Measurements from ENCODE around the gene ATG4B. TPM values are rescaled to one million over a fixed set of nuclear protein-coding genes. Genes with fewer than 3 reads are reported as not detected.
A peak's percentile ranks its signal among the peaks of the same experiment; 100 is the strongest.
"Not testable (repeated sequence)": the region's sequence is repeated elsewhere in the genome, so short reads cannot be mapped to it uniquely, and the experiment has no call there.

ATG4B gene
- total RNA-seq = 83.6 and 85.6 TPM in 2 replicates
- polyA plus RNA-seq = 113 and 142 TPM in 2 replicates
- 91.3 and 94.0 TPM in 2 replicates for polyA plus RNA-seq (2011; cell fraction: cytosol; rRNA removed)
- 287 and 314 TPM in 2 replicates for polyA plus RNA-seq (2011; cell fraction: nucleus; rRNA removed)
- 77.3 and 139 TPM in 2 replicates for polyA plus RNA-seq (2012)
- polyA minus RNA-seq = 124 and 157 TPM in 2 replicates
- 36.5 TPM for polyA minus RNA-seq (2011; cell fraction: cytosol; rRNA and poly(A)+ RNA removed)
- 85.8 and 105 TPM in 2 replicates for polyA minus RNA-seq (2011; cell fraction: nucleus; rRNA and poly(A)+ RNA removed)
- percentile 68 among the genes with signal in this experiment for Bru-seq, nascent RNA
- BruChase-seq, experiment 1, labeled RNA remaining after a 6-hour chase = percentile 82 among the genes with signal in this experiment
- percentile 87 among the genes with signal in this experiment for BruChase-seq, experiment 2, labeled RNA remaining after a 2-hour chase
- long read RNA-seq, transcript ATG4B-205 (13 exons, 2,878 nt) = major isoform, 67 of 140 reads
- long read RNA-seq, partial matches to known transcripts = 14 of 140 reads
- long read RNA-seq, other reads (novel, unspliced or antisense) = 47 of 140 reads

DNA sequence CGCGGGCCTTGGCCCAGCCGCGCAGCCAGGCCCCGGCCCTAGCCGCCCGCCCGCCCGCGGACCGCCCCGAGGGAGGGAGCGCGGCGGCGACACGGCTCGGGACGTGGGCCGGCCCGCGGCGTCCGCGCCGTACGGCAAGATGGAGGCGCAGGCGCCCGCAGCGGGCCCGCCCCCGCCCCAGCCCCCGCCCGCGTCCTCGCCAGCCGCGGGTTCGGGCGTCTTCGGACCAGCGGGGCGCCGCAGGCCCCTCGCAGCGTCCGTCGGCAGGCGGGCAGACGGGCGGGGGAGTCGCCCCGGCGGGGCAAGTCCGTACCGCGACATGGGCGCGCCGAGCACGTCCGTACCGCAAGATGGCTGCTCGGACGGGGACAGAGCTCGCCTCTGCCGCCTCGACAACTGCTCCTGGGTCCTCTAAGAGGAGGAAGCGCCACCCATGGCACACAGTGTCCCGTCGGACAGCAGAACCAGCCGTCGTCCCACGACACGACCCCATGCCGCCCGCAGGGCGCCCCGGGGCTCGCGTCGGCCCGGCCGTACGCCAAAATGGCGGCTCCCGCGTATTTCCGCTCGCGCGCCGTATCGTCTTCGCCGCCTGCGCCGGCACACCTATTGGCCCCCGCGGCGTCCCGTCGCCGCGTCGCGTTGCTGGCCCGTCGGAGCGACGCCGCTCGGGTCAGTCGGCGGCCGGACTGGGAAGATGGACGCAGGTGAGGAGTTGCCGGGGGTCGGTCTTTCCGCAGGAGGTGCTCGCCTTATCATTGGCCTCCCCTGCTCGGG, at the start of gene ATG4B, which contains the start of gene THAP4:
TSS of gene ATG4B (plus strand) at position 676 of the 777 bp plus-strand sequence. CDS start at position 698, 22 bp downstream.
TSS of gene THAP4 (minus strand) at position 141 of the 777 bp plus-strand sequence. CDS start 141 bp downstream, outside the sequence.
- intact Hi-C loops (cut with micrococcal nuclease) (loop anchor here (1.0 to 5.0 kb wide), 7 partner anchors 27 to 640 kb away; partner anchors contain the start of genes DTYMK, FARP2, HDLBP and SEPTIN2), dilution Hi-C loops (cut with MboI; ENCODE audit: extremely low pct_ligation_motif_present, low sequenced_read_pairs) (no loop called here)
- H3K9me1 ChIP-seq (replicated peaks; ENCODE audit: control insufficient read depth, extremely low read depth, insufficient read depth, low read length) = no peaks in the 10 kb centered on the region
- H3K36me3 ChIP-seq (ENCODE audit: control insufficient read depth in 2 of 2, extremely low read depth in 1 of 2, insufficient read depth in 2 of 2, low read length in 2 of 2) = peaks cover 9 to 20% of the 10 kb centered on the region in 2 experiments
- FAIRE-seq (peak; percentile 67), DNase-seq (ENCODE audit: low read depth, low spot score) (peak; percentile 85)
- ChIA-PET CTCF (interaction anchor here (1.1 to 1.4 kb wide), 4 partner anchors 23 to 279 kb away, joined by 3 to 5 read pairs (median 4); partner anchors contain the start of gene D2HGDH), POLR2A (no interaction called here)
- H3K27ac ChIP-seq (ENCODE audit: insufficient read depth, low read depth, low read length) = peak within 1 kb of the TSS; percentile 92
- no TSS peak for BruUV-seq (replicated peaks)
- H4K20me1 ChIP-seq (replicated peaks; ENCODE audit: control insufficient read depth, extremely low read depth, insufficient read depth, low read length) = peaks cover 2% of the 10 kb centered on the region
- H3K9me3 ChIP-seq (replicated peaks; ENCODE audit: control insufficient read depth, insufficient read depth, low read length) = no peaks in the 10 kb centered on the region
- H3K4me3 ChIP-seq (replicated peaks in 1 of 3; ENCODE audit: insufficient read depth in 1 of 3, low read depth in 1 of 3, low read length in 3 of 3) = peak within 1 kb of the TSS; percentile 64 to 99 (median 95)
- peak within 1 kb of the TSS; percentile 94 for H3K9ac ChIP-seq (replicated peaks; ENCODE audit: extremely low read depth, insufficient read depth, low read length)
- peak; percentile 76 for TF ChIP-seq POLR2A (IDR thresholded peaks at IDR 0.05; ENCODE audit: low read depth, low read length)
- TF ChIP-seq MYC (IDR thresholded peaks at IDR 0.05; ENCODE audit: low read depth, low read length) = no peak
- peak; percentile 86 for TF ChIP-seq POLR2AphosphoS5 (IDR thresholded peaks at IDR 0.05; ENCODE audit: insufficient read depth, low read depth, low read length)
- peak within 1 kb of the TSS; percentile 96 for H2AFZ ChIP-seq (ENCODE audit: low read depth, low read length)
- peak within 1 kb of the TSS; percentile 81 for H3K4me2 ChIP-seq (ENCODE audit: insufficient read depth, low read length)
- H3K4me1 ChIP-seq (ENCODE audit: control insufficient read depth, extremely low read depth, insufficient read depth, low read length) = peaks cover 12% of the 10 kb centered on the region
- H3K79me2 ChIP-seq (ENCODE audit: control insufficient read depth, insufficient read depth, low read length) = peaks cover 79% of the 10 kb centered on the region
- no peaks in the 10 kb centered on the region for H3K27me3 ChIP-seq (ENCODE audit: control insufficient read depth in 2 of 2, insufficient read depth in 2 of 2, low read length in 2 of 2)

DNA sequence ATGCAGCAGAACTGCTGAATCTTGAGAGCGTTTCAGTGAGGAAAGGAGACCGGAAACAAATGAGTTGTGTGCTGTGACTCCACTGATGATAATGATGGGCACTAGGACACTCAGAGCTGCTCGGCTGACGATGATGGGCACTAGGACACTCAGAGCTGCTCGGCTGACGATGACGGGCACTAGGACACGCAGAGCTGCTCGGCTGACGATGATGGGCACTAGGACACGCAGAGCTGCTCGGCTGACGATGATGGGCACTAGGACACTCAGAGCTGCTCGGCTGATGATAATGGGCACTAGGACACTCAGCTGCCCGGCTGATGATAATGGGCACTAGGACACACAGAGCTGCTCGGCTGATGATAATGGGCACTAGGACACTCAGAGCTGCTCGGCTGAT, 47.6 kb upstream of the ATG4B start:
- H3K36me3 ChIP-seq (ENCODE audit: control insufficient read depth in 2 of 2, extremely low read depth in 1 of 2, insufficient read depth in 2 of 2, low read length in 2 of 2); CTCF ChIA-PET: not testable (repeated sequence)
- POLR2A ChIA-PET = interaction anchor here (1.3 kb wide), 1 partner anchor 30 kb away, joined by 3 read pairs; no protein-coding TSS in a partner anchor

DNA sequence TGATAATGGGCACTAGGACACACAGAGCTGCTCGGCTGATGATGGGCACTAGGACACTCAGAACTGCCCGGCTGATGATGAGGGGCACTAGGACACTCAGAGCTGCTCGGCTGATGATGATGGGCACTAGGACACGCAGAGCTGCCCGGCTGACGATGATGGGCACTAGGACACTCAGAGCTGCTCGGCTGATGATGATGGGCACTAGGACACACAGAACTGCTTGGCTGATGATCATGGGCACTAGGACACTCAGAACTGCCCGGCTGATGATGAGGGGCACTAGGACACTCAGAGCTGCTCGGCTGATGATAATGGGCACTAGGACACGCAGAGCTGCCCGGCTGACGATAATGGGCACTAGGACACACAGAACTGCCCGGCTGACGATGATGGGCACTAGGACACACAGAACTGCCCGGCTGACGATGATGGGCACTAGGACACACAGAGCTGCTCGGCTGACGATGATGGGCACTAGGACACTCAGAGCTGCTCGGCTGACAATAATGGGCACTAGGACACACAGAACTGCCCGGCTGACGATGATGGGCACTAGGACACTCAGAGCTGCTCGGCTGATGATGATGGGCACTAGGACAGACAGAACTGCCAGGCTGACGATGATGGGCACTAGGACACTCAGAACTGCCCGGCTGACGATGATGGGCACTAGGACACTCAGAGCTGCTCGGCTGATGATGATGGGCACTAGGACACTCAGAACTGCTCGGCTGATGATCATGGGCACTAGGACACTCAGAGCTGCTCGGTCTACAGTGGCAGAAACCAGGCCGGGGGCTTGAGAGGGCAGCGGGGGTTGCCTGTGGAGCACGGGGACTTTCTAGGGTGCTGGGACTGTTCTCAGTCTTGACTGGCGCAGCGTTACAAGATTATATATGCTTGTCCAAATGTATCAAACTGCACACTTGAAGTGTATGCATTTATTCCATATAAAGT, 46.7 kb upstream of the ATG4B start:
- H3K36me3 ChIP-seq (ENCODE audit: control insufficient read depth in 2 of 2, extremely low read depth in 1 of 2, insufficient read depth in 2 of 2, low read length in 2 of 2); H2AFZ ChIP-seq (ENCODE audit: low read depth, low read length); H4K20me1 ChIP-seq (replicated peaks; ENCODE audit: control insufficient read depth, extremely low read depth, insufficient read depth, low read length); H3K9me3 ChIP-seq (replicated peaks; ENCODE audit: control insufficient read depth, insufficient read depth, low read length); intact Hi-C loops (cut with micrococcal nuclease); H3K4me1 ChIP-seq (ENCODE audit: control insufficient read depth, extremely low read depth, insufficient read depth, low read length); FAIRE-seq; H3K9ac ChIP-seq (replicated peaks; ENCODE audit: extremely low read depth, insufficient read depth, low read length); H3K27ac ChIP-seq (ENCODE audit: insufficient read depth, low read depth, low read length); H3K27me3 ChIP-seq (ENCODE audit: control insufficient read depth in 2 of 2, insufficient read depth in 2 of 2, low read length in 2 of 2); DNase-seq (ENCODE audit: low read depth, low spot score); H3K9me1 ChIP-seq (replicated peaks; ENCODE audit: control insufficient read depth, extremely low read depth, insufficient read depth, low read length); CTCF ChIA-PET; dilution Hi-C loops (cut with MboI; ENCODE audit: extremely low pct_ligation_motif_present, low sequenced_read_pairs); H3K79me2 ChIP-seq (ENCODE audit: control insufficient read depth, insufficient read depth, low read length); H3K4me3 ChIP-seq (replicated peaks in 1 of 3; ENCODE audit: insufficient read depth in 1 of 3, low read depth in 1 of 3, low read length in 3 of 3); H3K4me2 ChIP-seq (ENCODE audit: insufficient read depth, low read length); BruUV-seq (replicated peaks): not testable (repeated sequence)
- POLR2A ChIA-PET = interaction anchor here (1.3 kb wide), 1 partner anchor 31 kb away, joined by 3 read pairs; no protein-coding TSS in a partner anchor

More for the DNA sequence above, 47.6 kb upstream of the ATG4B start:
- H4K20me1 ChIP-seq (replicated peaks; ENCODE audit: control insufficient read depth, extremely low read depth, insufficient read depth, low read length); dilution Hi-C loops (cut with MboI; ENCODE audit: extremely low pct_ligation_motif_present, low sequenced_read_pairs); intact Hi-C loops (cut with micrococcal nuclease); H3K9ac ChIP-seq (replicated peaks; ENCODE audit: extremely low read depth, insufficient read depth, low read length); H3K4me2 ChIP-seq (ENCODE audit: insufficient read depth, low read length); DNase-seq (ENCODE audit: low read depth, low spot score); BruUV-seq (replicated peaks); H3K4me3 ChIP-seq (replicated peaks in 1 of 3; ENCODE audit: insufficient read depth in 1 of 3, low read depth in 1 of 3, low read length in 3 of 3); H3K9me1 ChIP-seq (replicated peaks; ENCODE audit: control insufficient read depth, extremely low read depth, insufficient read depth, low read length); H3K79me2 ChIP-seq (ENCODE audit: control insufficient read depth, insufficient read depth, low read length); H3K27me3 ChIP-seq (ENCODE audit: control insufficient read depth in 2 of 2, insufficient read depth in 2 of 2, low read length in 2 of 2); H3K4me1 ChIP-seq (ENCODE audit: control insufficient read depth, extremely low read depth, insufficient read depth, low read length); H3K9me3 ChIP-seq (replicated peaks; ENCODE audit: control insufficient read depth, insufficient read depth, low read length); H2AFZ ChIP-seq (ENCODE audit: low read depth, low read length); H3K27ac ChIP-seq (ENCODE audit: insufficient read depth, low read depth, low read length): not testable (repeated sequence)
- peak; percentile 38 for FAIRE-seq
